NCI-H1694 treated with DMSO at 0.1 percent for 48 hours (cell line): ENCODE measurements around the gene ZDHHC14.
"Not testable (repeated sequence)": the region's sequence is repeated elsewhere in the genome, so short reads cannot be mapped to it uniquely, and the experiment has no call there.

Experiments used
- DNase-seq: peaks from one replicate; lab custom pipeline; 2025; lab: John Stamatoyannopoulos, UW

The ZDHHC14 gene

DNA sequence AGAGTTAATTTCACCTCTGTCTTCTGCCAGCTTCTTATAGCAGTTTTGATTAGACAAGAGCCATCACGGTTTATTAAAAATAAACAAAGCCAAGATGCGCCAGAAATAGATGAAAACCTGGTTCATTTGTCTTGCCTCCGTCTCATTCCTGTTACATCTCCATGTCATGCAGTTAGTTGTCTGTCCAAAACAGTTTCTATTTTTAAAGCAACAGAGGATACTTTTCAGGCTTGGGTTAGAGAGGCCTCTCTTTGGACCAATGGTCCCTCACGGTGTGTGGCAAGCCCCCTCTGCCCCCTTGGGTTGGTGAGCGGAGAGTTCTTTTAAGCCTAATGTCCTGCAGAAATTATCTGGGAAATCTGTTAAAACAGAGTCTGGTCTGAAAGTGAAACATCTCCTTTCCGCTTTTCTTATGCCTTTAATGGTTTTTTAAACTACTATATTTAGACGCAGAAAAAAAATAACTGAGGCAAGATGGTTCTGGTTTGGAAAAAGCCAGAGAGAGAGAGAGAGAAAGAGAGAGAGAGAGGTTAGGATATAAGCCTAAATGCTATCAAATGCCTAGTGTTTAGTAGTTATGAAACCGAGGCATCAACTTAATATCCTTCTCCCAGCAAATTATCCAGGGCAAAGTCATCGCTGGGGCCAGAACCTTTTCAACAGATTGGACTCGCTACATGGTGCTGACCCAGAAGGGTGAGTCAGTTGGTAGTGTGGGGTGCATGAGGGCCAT, 64.5 kb downstream of the ZDHHC14 start:
- DNase-seq: no peak

DNA sequence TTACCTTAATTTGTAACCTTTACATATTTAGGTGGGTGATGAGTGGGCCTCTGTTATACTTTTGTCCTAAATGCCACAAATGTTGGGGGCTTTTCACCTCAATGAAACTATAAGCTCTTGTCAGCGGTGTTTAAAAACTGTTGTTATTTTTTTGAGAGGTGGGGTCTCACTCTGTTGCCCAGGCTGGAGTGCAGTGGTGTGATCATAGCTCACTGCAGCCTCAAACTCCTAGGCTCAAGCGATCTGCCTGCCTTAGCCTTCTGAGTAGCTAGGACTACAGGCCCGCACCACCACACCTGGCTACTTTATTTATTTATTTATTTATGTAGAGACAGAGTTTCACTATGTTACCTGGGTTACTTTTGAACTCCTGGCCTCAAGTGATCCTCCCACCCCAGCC, 66.7 kb downstream of the ZDHHC14 start:
- DNase-seq: no peak

DNA sequence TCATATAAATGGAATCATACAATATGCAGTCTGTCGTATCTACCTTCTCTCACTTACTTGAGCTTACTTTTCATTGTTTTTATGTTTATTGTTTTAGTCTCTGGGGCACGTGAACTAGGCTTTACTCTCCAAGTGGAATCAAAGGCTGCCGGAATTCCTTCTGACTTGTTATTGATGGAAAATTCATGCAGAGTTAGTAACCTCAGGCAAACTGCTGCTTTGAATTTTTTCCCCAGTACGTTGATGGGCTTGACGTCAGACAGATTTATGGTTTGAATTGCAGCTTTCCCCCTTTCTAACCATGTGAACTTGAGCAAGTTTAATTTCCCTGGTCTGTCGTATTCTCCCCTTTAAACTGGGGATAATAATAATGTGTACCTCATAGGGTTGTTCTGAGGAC, 68.6 kb downstream of the ZDHHC14 start:
- no peak for DNase-seq

DNA sequence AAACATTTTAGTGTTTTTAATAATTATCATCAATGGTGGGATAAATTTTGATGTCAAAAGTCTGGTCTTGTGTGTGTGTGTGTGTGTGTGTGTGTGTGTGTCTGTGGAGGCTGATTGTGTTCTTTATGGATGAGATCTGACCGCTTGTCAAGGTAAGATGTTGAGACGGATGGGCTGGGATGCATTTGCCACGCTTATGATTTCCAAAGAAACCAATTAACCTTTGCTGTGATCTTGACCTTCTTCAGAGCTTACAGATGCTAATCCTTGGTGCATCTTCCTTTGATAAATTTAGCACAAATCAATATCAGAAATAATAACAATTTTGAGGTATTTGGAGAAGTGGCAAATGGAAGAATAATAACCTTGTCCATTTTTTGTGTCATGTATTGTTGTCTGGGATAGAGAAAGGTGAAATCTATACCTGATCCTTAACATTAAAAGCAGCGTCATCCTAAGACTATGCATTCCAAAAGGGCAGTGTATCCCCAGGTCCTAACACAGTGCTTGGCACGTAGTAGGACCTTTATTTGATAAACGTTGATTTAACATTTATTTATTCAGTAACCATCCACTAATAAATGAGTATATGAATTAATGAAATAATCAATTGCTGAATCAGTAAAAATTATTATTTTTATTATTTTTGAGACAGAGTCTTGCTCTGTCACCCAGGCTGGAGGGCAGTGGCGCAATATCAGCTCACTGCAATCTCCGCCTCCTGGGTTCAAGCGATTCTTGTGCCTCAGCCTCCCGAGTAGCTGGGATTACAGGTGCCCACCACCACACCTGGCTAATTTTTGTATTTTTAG, 70.1 kb downstream of the ZDHHC14 start:
- no peak for DNase-seq

DNA sequence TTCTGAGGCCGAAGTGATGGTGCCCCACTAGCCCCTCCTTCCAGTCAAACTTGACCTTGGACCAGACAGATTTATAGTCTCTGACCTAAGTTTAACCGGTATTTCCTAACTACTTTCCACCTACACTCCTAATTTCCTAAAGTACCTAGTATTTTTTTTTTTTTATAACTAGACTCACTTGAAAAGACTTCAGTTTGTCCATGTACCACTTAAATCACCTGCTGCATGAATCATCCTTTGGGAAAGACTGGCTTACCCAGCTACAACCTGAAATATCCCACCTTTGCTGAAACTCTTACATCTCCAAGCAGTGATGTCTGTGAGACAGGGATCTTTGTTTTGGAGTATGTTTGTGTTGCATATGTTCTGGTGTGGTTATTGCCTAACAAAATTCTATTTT, 71.1 kb downstream of the ZDHHC14 start:
- no peak for DNase-seq

DNA sequence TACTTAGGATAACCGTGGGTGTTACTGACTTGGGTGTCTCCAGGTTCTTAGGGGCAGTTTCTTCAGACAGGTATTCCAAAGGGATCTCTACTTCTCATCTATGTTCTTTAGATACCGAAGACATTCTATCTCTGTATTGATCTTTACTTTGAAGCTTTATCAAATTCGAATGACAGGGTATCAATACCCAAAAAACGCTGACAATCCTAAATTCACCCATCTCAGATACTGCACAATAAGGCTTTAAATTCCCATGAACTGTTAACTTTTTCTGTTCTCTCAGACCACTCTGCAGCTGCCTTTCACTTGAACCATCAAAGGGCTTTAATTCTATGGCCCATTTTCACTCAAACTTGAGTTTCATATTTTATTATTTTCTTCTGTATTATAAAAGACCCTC, 72.1 kb downstream of the ZDHHC14 start:
- no peak for DNase-seq

DNA sequence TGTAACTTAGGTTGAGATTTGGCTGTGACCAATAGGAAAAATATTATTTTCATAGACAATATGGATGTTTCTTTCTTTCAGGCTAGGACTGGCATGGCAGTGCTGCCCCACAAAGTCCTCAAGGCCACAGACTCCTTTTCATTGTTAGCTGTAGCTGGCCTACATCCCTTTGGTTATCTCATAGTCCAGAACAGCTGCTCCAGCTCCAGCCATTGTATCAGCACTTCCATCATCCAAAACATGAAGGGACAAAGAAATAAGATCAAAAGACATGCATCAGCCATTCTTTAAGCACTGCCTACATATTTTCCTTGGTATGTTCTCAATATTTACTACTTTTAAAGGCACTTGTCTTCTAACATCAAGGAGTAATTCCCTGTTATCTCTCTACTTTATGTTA, 73.0 kb downstream of the ZDHHC14 start:
- DNase-seq: no peak

DNA sequence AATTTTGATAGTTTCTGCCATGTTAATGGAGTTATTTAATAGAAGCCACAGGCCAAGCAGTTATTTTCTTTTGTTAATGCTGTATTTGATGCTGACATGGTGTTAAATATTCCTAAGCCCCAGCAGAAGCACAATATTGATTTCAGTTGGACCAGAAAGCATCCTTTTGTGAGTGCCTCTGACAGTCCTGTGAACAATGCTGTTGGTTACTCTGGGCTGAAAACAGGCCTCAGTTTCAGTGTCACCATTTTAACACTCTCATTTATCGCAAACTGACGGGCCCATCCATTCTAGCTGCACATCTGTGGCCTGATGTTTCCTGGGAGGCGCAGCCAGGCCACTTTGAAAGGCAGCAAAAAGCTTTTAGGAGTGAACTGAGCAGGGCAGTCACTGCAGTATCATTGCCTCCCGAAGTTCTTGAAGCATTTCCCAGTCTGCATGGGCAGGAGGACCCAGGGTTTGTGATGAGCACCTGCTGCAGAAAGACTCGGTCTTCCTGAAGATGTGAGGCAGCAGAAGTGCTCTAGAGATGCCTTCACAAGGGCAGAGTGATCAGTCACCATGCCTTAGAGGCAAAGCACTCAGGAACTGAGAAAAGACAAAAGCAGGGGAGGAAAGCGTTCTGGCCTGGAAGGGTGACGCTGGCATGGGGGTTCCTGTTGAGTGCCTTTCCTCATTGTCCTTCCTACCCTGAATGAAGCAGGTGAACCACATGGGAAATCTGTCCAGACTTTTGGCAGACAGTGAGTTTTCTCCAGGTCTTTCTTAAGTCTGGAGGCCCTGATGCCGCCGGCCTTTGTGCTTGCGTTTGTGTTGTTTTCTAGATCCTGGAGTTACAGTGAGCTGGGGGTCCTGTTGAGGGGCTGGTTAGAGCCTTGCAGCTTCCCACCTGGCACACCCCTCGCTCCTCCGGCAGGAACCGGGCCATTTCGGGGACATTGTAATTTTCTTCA, 74.0 kb downstream of the ZDHHC14 start:
- no peak for DNase-seq

DNA sequence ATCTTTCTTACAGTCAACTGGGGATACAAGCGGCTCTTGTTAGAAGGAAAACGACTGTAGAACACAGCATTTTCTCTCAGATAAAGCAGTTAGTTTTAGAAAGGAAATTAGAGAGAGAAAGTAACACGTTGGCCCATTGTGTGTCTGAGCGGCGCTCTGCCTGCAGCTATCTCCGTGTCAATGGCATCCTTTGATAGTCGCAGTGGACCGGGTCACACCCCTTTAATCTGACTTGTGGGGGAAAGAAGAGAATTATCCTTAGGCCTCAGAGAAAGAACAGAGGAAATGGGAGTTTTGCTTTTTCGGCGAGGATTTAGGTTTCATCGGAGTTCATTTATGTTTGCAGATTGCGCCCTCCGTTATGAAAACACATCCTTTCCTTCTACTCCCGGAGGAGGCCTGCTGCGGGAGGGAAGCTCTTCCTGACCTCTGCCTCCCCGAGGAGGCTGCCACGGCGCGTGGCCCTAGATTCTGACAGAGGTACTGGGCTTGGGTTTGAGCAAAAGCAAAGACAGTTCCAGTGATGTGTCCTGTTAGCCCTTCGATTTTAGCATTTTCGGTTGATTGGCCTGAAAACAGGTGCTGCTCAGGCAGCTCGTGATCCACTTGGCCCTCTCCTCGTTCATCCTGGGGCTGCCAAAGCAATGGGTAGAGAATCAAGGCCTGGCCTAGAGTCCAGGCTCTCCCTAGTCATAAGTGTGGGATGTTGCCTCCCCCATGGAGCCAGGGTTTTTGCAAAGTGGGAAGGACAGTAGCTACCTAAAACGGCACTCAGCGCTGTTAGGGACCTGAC, 74.9 kb downstream of the ZDHHC14 start:
- DNase-seq: no peak

DNA sequence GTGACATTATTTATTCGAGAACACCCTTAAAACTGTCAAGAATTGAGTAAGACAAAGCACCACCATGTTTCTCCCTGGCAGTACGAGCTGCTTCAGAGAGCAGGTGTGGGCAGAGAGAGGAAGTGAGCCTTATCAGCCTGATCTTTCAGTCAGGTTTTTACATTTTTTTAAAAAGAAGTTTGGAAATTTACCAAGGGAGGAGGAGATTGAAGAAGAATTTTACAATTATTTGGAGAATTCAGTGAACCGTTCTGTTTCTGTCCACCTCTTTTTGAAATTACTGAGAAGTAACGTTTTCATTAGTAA, 75.5 kb downstream of the ZDHHC14 start:
- DNase-seq: no peak

DNA sequence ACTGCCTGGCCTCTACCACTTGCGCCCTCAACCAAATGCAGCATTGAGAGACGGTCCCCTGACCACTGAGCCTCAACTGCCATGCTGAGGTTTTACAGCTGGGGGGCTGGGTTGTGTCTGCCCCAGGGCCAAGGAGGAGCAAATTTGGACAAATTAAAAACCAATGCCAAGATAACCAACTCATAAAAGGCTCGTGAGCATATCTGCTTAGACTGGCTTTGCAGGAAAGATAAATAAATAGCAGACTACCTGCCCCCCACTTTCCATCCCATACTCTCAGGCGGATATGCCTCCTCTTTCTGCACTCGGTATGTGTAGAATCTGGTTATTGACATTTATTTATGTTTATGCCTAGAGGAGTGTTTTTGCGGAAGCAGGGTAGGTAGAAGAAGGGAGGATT, 76.8 kb downstream of the ZDHHC14 start:
- DNase-seq: no peak

DNA sequence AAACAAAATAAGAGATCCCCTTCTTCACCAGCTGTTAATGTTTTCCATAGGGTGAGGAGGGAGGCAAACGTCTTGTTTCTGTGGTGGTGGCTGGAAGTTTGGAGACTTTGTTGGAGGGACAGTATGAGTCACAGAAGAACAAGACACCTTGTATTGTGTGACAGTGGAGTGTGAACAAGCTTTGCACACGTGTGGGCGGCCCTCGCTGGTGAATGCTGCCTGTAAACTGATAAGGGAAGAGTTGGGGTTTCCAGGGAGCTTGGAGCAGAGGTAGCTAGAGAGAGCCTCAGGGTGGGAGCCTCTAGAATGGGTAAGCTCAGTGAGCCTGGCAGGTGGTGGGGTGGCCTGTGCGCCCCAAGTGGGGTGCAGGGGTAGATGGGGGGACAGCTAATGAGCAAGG, 78.3 kb downstream of the ZDHHC14 start:
- no peak for DNase-seq

DNA sequence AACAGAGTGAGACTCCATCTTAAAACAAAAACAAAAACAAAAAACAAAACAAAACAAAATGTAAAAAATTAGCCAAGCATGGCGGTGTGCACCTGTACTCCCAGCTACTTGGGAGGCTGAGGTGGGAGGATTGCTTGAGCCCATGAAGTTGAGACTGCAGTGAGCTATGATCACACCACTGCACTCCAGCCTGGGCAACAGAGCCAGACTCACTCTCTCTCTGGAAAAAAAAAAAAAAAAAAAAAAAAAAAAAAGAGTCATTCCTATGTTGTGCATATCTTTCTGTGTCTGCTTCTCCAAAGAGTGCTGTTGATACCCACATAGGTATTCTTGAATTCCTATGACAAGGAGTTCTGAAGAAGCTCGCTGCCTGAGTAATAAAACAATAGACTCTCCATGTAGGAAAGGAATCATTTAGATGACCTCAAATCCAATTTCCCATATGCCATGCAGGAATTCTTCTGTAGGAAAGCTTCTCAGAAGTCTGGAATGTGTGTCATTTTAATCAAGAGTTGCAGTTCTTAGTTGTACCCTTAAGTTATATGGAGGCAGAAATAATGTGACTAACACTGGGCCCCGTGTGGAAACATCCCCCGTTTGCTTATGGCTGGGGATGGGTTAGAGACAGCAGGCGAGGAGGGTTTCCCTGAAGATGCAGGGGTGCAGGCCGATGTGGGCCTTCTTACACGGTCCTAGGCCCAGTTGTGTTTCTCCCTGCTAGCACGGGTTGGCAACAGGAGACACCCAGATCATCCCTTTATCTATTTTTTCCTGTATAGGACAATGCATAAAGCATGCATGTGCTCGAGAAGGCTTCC, 79.4 kb downstream of the ZDHHC14 start:
- DNase-seq: no peak

DNA sequence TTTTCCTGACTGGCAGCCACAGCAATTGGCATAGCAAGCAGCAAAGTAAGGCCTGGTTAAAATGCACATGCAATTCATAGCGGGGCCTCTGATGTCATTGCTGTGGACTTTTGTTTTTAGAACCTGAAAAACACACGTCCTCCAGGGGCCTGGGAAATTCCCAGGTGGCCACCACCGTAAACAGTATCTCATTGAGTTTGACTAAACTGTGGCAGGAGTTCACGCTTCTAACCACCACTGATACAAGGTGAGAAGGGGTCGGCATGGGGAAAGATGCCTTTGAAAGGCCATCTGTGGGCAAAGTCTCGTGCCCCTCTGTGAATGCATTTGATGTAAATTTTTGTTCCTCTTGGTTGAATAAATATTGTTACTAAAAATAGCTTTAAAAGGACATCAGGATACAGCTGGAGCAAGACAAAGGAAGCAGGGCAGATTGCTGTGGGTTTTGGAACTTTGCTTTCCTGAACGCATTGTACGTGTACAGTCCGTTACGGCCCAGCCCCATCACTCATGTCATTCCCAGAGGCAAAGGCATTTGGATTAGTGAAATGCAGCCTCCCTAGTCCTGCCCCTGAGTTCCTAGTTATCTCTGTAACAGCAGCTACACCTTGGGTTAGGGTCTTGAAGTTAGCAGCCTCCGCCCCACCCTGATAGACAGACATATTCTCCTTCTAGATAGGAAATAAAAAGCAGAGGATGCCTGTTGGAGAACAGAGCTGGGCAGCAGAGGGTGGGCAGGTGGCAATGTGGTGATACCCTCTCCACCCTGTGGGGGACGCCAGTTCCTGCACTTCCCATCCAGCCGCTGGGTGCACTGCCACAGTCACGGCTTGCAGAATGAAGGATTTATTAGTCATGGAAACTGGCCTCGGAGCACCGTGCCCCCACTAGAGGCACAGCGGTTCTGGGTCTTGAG, 80.3 kb downstream of the ZDHHC14 start:
- DNase-seq: no peak

DNA sequence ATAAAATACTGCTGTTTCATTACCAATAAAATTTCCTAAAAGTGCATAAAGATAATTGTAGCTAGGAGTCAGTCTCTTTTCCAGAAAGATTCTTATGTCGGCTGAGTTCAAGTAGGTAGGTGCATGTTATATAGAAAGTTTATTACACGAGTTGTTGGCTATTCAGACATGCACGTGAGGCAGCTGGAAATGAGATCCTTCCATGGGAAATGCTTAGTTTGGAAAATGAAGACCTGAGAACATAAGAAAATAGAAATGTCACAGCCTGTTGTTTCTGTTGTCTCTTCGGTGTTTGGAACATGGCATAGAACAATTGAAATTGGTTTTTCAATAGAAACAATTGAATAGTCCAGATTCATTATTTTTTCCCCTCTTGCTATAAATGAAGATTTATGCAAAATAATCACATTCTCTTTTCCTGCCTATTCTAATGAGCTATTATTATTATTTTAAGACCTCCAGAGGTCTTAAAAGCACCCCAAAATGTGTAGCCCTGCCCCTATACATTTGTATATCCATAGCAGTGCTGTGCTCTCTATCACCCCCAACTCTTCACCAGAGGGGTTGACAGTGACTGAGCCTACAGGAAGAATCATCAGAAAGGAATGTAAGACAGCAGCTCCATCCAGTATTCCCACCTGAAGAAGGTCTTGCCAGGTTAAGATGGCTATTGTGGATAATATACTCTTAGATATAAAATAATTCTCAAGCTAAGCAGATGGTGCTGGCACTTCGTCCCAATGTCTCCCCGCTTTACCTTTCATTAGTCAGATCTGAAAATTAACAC, 82.2 kb downstream of the ZDHHC14 start:
- DNase-seq: no peak

DNA sequence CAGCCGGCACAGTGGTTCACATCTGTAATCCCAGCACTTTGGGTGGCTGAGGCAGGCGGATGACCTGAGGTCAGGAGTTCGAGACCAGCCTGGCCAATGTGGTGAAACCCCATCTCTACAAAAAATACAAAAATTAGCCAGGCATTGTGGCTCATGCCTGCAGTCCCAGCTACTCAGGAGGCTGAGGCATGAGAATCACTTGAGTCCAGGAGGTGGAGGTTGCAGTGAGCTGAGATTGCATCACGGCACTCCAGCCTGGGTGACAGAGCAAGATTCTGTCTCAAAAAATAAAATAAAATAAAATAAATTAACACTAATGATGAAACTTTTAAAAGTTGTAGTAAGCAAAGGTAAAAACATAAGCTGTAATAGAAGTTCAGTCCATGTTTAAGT, 82.7 kb downstream of the ZDHHC14 start:
- DNase-seq: not testable (repeated sequence)

DNA sequence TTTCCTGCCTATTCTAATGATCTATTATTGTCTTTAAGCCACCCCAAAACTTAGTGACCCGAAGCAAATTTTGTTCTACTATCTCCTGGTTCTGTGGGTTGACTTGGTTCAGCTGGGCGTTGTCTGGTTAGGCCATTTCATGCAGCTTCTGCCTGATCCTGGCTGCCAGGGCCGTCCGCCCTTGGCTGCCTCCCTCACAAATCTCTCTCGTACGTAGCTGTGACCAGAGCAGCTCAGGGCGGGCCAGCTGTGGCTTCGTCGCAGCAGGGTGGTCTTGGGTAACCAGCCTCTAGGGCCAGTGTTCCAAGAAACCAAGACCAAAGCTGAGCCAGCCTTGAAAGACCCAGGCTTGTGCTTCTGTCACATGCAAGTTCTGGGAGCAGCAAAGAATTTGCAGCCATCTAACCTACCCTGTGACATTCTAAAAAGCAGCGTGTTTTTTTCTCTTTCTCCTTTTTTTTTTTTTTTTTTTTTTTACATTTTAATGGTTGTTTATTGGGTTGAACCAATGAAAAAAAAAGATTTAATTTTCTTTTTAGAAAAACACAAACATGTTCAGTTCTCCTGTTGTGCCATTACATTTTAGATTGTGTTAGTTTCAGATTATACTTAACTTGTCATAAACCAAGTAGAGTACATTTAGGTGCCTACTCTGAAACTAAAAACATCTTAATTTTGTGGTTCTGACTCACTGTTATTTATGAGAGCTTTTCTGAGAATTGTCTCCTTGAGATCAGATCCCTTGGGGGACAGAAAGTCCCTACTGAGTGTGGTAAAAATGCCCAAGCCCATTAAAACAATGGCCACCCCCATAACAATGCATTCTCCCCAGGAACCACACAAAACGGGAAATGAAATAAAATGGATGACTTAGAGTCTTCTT, 83.9 kb downstream of the ZDHHC14 start:
- DNase-seq: no peak

DNA sequence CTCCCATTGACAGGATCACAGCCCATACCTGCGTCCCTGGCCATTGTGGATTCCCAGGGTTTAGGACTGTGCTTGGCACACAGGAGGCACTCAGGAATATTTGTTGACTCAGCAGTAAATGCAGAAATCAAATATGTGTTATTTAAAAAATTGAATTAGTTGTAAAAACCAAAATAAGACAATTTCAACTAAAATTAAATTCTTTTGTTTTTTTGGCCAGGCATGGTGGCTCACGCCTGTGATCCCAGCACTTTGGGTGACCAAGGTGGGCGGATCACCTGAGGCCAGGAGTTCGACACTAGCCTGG, 85.3 kb downstream of the ZDHHC14 start:
- no peak for DNase-seq
